Right atrium auricular region (tissue), 2 donors: Measurements from ENCODE around the gene RAB8B. TPM values are rescaled to one million over a fixed set of nuclear protein-coding genes. Genes with fewer than 3 reads are reported as not detected.

Experiments
- DNase-seq: peaks from one replicate; pipeline ENCODE4 v3.0.0-alpha.2; 2019; ENCODE audit warnings: low spot score
- H3K27ac ChIP-seq, 2 donors: fragments of 200-600 bp; sonication (generic); 1 replicate in 1 of 2; 2 replicates in 1 of 2; pipeline ENCODE4 v1.5.1; 2016 to 2019
- H3K27me3 ChIP-seq, 2 donors: fragments of 200-600 bp; sonication (generic); one replicate each; pipeline versions ENCODE4 v1.5.1 to v1.6.0; 2017 to 2019
- H3K36me3 ChIP-seq: fragments of 200-600 bp; sonication (generic); one replicate; pipeline ENCODE4 v1.5.1; 2016
- H3K4me1 ChIP-seq, 2 donors: fragments of 200-600 bp; sonication (generic); one replicate each; pipeline versions ENCODE4 v1.5.1 to v1.6.0; 2017 to 2019
- H3K4me3 ChIP-seq, 2 donors: fragments of 200-600 bp; sonication (generic); 1 replicate in 1 of 2; 2 replicates in 1 of 2; pipeline ENCODE4 v1.5.1; 2017 to 2019; ENCODE audit warnings: mild to moderate bottlenecking in 1 of 2, moderate library complexity in 1 of 2
- H3K9me3 ChIP-seq, 2 donors: fragments of 200-600 bp; sonication (generic); one replicate each; pipeline ENCODE4 v1.5.1; 2019
- total RNA-seq, 2 donors: library from RNA; depleted of rRNA; stranded (reverse); fragments of >200 nt; gene quantifications; one replicate each; pipeline ENCODE4 v1.1.0, GENCODE V29; 2016
- TF ChIP-seq, protein P1 (sequence below), 2 donors: fragments of 200-600 bp; sonication (generic); IDR thresholded peaks; one replicate each; pipeline ENCODE4 v1.5.1; 2019; ENCODE audit warnings: antibody characterized with exemption in 2 of 2

Gene RAB8B
- total RNA-seq: 10 to 100 TPM; 10.2 to 19.3 TPM

DNA sequence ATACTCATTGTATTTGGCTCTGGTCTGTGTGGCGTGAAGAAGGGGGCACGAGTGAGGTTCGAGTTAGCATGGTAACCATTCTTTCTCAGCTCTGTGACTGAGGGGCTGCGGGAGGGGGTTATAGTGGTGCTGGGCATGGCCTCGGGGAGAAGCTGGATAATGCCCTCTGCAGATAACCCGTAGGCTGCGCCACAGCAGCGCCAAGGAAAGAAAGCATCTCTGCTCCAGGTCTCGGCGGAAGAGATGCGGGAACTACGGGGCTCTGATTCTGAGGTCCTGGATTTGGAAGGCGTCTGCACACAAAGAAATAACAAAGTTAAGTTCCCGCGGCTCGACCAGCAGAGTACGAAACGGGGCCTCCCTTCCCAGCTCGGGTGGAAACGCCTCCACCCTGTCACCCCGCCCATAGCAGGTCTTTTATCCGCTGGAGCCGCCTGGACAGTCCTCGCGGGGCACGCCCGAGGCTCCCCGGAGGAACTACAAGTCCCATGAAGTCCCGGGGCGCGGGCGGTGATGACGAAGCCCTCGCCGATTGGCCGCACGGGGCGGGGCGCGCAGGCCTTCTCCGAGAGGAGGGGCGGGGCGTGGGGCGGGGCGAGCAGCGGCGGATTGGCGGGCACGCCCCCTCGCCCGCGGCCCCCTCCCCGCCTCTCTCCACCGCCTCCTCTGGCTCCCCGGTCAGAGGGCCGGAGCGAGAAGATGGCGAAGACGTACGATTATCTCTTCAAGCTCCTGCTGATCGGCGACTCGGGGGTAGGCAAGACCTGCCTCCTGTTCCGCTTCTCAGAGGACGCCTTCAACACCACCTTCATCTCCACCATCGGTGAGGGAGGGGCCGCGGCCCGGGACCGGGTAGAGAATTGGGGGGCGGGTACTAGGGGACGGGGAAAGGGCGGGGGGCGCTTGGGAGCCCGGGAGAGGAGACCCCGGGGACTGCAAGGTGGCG is at the start of gene RAB8B:
TSS of gene RAB8B (plus strand) at position 681 of the 946 bp plus-strand sequence. CDS start at position 700, 19 bp downstream.
- TF ChIP-seq, protein P1, sequence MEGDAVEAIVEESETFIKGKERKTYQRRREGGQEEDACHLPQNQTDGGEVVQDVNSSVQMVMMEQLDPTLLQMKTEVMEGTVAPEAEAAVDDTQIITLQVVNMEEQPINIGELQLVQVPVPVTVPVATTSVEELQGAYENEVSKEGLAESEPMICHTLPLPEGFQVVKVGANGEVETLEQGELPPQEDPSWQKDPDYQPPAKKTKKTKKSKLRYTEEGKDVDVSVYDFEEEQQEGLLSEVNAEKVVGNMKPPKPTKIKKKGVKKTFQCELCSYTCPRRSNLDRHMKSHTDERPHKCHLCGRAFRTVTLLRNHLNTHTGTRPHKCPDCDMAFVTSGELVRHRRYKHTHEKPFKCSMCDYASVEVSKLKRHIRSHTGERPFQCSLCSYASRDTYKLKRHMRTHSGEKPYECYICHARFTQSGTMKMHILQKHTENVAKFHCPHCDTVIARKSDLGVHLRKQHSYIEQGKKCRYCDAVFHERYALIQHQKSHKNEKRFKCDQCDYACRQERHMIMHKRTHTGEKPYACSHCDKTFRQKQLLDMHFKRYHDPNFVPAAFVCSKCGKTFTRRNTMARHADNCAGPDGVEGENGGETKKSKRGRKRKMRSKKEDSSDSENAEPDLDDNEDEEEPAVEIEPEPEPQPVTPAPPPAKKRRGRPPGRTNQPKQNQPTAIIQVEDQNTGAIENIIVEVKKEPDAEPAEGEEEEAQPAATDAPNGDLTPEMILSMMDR (IDR thresholded peaks at IDR 0.05): peak in 1 of 2 donors; percentile 18
- Histone ChIP-seq H3K4me1 (peaks cover 0 to 33% of the 10 kb centered on the region in 2 donors), H3K36me3 (no peaks in the 10 kb centered on the region), H3K4me3 (peak within 1 kb of the TSS; percentile 77 to 82), H3K27me3 (no peaks in the 10 kb centered on the region), H3K27ac (peak within 1 kb of the TSS; percentile 82 to 87), H3K9me3 (no peaks in the 10 kb centered on the region)
- DNase-seq: peak; percentile 99

DNA sequence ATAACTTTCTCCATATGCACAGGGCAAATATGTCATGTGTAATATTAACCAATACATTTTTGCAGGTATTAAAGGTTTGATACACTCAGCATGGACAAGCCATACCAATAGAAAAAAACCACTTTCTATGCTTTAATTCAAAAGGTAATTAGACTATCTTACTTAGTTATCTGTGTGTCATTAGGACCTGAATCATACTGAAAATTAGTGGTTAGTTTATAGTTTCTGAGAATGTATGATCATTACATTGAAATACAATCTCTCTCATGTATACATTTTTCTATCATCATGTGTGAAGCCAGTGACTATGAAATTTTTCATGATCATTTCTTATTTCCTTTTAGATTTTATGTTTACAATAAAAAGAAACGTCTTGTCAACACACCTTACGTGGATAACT is 48.5 kb upstream of the RAB8B start:
- H3K4me3 ChIP-seq: no peak overlapping the region
- no peak for DNase-seq
- TF ChIP-seq, protein P1 (IDR thresholded peaks at IDR 0.05): no peak
- no peaks in the 10 kb centered on the region for H3K9me3 ChIP-seq
- H3K4me1 ChIP-seq: no peaks in the 10 kb centered on the region
- H3K36me3 ChIP-seq: peaks cover 6% of the 10 kb centered on the region
- H3K27ac ChIP-seq: no peak overlapping the region
- H3K27me3 ChIP-seq: no peaks in the 10 kb centered on the region

GRCh38 chr15:63145426-63145825 is 44.0 kb upstream of the RAB8B start:
- H3K36me3 ChIP-seq: peaks cover 17% of the 10 kb centered on the region

GRCh38 chr15:63146684-63147083 is 42.7 kb upstream of the RAB8B start:
- TF ChIP-seq, protein P1 (IDR thresholded peaks at IDR 0.05): no peak
- peaks cover 19% of the 10 kb centered on the region for H3K36me3 ChIP-seq
- H3K9me3 ChIP-seq: no peaks in the 10 kb centered on the region

More at GRCh38 chr15:63145426-63145825, 44.0 kb upstream of the RAB8B start:
- TF ChIP-seq, protein P1 (IDR thresholded peaks at IDR 0.05): no peak
- Histone ChIP-seq H3K4me1 (no peaks in the 10 kb centered on the region), H3K9me3 (no peaks in the 10 kb centered on the region), H3K4me3 (no peak overlapping the region), H3K27ac (no peak overlapping the region), H3K27me3 (no peaks in the 10 kb centered on the region)
- DNase-seq: no peak

GRCh38 chr15:63151665-63152064 is 37.7 kb upstream of the RAB8B start:
- no peaks in the 10 kb centered on the region for H3K9me3 ChIP-seq
- no peak overlapping the region for H3K4me3 ChIP-seq
- no peaks in the 10 kb centered on the region for H3K27me3 ChIP-seq
- no peak for DNase-seq
- TF ChIP-seq, protein P1 (IDR thresholded peaks at IDR 0.05): no peak
- H3K36me3 ChIP-seq: peaks cover 48% of the 10 kb centered on the region
- no peak overlapping the region for H3K27ac ChIP-seq
- H3K4me1 ChIP-seq: peaks cover 0 to 10% of the 10 kb centered on the region in 2 donors

More at GRCh38 chr15:63146684-63147083, 42.7 kb upstream of the RAB8B start:
- Histone ChIP-seq H3K4me1 (no peaks in the 10 kb centered on the region), H3K27ac (no peak overlapping the region), H3K27me3 (no peaks in the 10 kb centered on the region), H3K4me3 (no peak overlapping the region)
- no peak for DNase-seq
